Lower leg skin (tissue), 3 donors: Measurements from ENCODE around the gene FEM1A.

Source experiments
- CTCF ChIP-seq, 3 donors: fragments of 450-650 bp; IDR thresholded peaks; one replicate each; pipeline ENCODE4 v1.5.1; 2016; ENCODE audit warnings: antibody characterized with exemption in 3 of 3, mild to moderate bottlenecking in 3 of 3, moderate library complexity in 2 of 3
- POLR2A ChIP-seq, 2 donors: fragments of 450-650 bp; IDR thresholded peaks; one replicate each; pipeline ENCODE4 v1.6.1; 2016 to 2017; ENCODE audit warnings: antibody characterized with exemption in 2 of 2, mild to moderate bottlenecking in 1 of 2, moderate library complexity in 1 of 2

- TF ChIP-seq POLR2A (IDR thresholded peaks at IDR 0.05) (no peak), CTCF (IDR thresholded peaks at IDR 0.05) (peak in 1 of 3 donors; percentile 95)
Observed at GRCh38 chr19:4791183-4792018, at the start of gene FEM1A.
